OCI-M2 (cell line): Measurements from ENCODE around the gene C1RL.

Source experiments
- DNase-seq: peaks from one replicate; lab custom pipeline; 2025; ENCODE audit not compliant: unreplicated experiment; lab: John Stamatoyannopoulos, UW

C1RL gene

DNA sequence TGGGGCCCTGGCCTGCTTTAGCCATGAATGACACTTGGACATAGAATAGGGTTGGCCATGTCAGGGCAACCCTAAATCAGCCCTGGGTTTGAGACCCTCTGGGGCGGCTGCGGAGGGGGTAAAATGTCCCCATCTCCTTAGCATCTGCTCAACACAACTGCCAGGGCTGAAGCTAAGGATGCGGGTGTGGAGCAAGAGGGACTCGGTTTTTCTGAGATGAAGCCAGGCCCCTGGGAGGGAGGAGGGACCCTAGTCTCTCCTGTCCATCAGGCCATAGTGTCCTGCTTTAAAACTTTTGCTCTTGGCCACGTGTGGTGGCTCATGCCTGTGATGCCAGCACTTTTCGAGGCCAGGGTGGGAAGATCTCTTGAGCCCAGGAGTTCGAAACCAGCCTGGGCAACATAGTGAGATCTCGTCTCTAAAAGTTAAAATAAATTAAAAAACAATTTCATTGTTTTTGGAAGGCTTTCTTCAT is 16.0 kb downstream of the C1RL start:
- no peak for DNase-seq

- no peak for DNase-seq
These were observed 16.6 kb downstream of the C1RL start, which contains the start of gene C1R for GRCh38 chr12:7092229-7092985. Gene C1R (minus strand): TSS chr12:7092445. CDS start chr12:7092388, 57 bp downstream.

GRCh38 chr12:7091660-7092228 is 17.3 kb downstream of the C1RL start:
- DNase-seq, result no peak

DNA sequence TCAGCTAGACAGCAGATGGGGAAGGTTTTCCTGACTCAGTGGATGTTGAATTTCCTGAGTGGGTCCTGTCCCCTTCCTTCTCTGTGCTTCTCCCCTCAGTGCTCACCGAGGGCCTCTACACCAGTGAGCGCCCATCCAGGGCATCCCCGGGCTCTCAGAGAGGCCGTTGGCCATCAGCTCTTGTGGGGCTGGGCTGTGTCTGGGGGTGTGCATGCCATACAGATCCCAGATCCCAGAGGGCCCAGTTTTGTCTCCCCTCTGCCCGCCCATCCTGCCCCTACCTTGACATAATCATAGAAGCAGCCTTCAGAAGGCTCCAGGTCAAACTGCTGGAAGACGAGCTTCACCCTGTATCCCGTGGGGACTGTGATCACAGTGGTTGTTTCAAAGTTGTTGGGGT is 17.8 kb downstream of the C1RL start:
- DNase-seq, result no peak

GRCh38 chr12:7090222-7090998 is 18.6 kb downstream of the C1RL start:
- no peak for DNase-seq

- no peak for DNase-seq
These were observed 19.7 kb downstream of the C1RL start for GRCh38 chr12:7089196-7089871.

DNA sequence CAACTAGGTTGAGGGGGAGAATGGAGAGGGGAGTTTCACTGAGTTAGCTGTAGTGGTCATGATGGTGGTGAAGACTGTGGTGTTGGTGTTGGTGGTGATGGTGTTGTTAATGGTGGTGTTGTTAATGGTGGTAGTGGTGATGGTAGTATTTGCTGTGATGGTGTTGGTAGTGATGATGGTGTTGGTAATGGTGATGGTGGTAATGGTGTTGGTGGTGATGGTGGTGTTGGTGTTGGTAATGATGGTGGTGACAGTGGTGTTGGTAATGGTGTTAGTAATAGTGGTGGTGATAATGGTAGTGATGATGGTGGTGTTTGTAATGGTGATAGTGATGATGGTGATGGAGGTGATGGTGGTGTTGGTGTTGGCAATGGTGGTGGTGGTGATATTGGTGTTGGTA is 25.9 kb downstream of the C1RL start:
- no peak for DNase-seq

- DNase-seq, result no peak
These were observed 28.0 kb downstream of the C1RL start for GRCh38 chr12:7081037-7081436.

GRCh38 chr12:7079826-7080125 is 29.2 kb downstream of the C1RL start:
- DNase-seq, result no peak

DNA sequence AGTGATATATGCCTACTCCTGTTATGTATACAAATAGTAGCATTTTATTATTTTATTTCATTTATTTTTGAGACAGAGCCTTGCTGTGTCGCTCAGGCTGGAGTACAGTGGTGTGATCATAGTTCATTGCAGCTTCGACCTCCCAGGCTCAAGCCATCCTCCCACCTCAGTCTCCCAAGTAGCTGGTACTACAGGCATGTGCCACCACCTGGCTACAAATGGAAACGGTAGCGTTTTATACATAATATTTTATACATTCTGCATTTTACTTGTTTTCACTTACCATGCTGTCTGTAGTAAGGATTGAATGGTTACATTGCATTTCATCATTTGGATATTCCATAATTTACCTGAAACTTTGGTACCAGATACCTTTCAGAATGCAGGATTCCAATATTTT is 30.9 kb downstream of the C1RL start:
- DNase-seq, result no peak

- DNase-seq, result no peak
These were observed 32.5 kb downstream of the C1RL start for GRCh38 chr12:7076493-7076892.

DNA sequence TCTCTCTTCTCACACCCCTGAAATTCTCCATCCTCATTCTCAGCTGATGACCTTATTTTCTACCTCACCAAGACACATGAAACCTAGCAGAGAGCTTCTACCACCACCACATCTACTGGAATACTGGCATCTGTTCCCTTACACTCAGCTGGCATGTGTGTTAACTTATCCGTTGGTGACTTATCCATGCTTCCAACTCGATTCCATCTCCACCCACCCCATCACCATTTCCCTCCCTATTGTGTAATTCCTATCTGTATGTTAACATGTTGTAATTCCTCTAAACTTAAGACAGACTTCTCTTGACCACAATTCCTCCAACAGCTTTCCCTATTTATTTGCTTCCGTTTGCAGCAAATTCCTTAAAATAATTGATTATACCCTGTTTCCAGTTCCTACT is 33.1 kb downstream of the C1RL start:
- DNase-seq, result no peak

- no peak for DNase-seq
These were observed 33.5 kb downstream of the C1RL start for GRCh38 chr12:7075518-7075917.

DNA sequence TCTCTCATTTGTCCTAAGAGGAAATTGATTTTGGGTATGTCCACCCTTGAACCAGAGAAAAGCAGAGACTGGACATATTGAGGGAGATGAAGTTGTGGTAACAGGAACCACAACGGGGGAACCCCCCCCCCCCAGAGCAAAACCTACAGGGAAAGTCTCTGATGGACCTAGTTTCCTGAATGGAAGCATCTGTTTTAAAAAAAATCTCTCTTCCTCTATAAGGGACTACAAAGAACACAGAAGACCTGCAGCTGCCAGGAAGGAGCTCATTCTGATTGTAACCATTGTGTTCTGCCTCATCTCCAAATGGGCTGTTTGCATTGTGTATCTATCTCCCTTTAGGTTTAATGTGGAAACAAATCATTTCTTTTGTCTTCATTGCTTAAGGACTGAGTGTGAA is 35.1 kb downstream of the C1RL start:
- DNase-seq, result no peak

GRCh38 chr12:7072554-7072953 is 36.5 kb downstream of the C1RL start:
- no peak for DNase-seq

DNA sequence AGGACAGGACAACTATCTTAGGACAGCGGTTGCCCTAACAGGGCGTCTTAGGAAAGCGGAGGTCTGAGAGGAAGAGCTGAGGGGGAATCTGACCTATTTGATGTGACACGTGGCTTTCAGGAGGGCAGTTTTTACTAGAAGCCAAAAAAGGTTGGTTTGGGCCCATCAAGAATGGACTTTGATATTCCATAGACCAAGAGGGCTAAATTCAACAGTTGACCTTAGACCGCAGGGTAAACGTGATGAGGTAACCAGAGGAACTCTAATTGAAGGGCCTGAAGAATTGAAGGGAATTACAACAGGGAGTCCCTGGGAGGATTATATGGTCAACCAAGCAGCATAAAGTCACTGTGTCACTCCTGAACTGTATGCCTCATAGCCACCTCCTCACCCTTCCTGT is 37.0 kb downstream of the C1RL start:
- DNase-seq, result no peak

- no peak for DNase-seq
These were observed 39.6 kb downstream of the C1RL start for GRCh38 chr12:7069386-7069785.

DNA sequence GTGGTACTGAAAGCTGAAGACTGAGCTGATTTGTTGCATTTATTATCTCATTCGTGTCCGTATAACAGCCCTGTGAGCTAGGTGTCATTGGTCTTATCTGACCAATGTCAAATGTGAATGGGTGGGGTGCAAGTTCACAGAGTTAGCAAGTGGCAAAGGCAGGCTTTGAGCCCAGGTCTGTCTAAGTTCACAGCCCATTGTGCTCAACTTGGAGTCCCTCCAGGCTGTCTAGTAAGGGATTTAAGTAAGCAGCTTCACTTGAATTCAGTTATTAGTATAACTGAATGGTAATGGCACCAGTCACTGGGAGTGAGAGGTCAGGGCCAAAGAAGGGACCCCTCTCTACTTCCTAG is 40.0 kb downstream of the C1RL start:
- no peak for DNase-seq

DNA sequence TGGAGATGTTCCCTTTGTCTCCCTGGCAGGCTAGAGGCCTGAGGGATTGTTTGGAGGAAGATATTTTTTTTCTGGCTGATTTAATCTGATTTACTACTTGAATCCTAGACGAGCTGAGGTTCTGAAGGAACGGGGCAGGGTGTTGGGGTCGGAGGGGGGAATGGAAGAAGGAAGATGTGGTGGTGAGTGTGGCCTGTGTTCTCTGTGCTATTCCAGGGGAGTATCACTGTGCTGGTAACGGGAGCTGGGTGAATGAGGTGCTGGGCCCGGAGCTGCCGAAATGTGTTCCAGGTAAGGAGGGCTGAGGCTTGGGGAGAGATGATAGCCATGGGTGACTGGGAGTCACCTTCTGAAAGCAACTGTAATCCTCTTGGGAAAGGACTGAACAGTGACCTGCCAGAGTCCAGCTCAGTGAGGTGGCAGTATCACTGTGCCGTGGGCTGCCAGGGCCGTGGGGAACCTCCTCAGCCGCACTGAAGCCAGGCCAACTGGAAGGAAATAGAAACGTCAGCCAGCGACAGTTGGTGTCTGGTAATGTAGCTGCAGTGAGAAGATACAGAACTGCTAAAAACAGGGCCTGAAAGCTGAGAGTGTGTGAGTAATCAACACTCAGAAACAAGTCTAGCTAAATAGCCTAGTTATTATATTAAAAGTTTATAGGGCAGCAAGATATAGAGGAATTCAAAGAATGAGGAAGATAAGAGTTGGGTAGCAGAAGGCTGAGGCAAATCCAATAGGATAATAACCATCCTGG is 40.6 kb downstream of the C1RL start:
- DNase-seq, result no peak

GRCh38 chr12:7067096-7067495 is 41.9 kb downstream of the C1RL start:
- DNase-seq, result no peak

- DNase-seq, result no peak
These were observed 42.4 kb downstream of the C1RL start for GRCh38 chr12:7066596-7066995.
